ENCODE results near the gene C5orf47. TPM values are rescaled to one million over a fixed set of nuclear protein-coding genes. Genes with fewer than 3 reads are reported as not detected.

The C5orf47 gene
- total and polyA plus RNA-seq, 4 donors = 0.08 TPM; not detected in 3

DNA sequence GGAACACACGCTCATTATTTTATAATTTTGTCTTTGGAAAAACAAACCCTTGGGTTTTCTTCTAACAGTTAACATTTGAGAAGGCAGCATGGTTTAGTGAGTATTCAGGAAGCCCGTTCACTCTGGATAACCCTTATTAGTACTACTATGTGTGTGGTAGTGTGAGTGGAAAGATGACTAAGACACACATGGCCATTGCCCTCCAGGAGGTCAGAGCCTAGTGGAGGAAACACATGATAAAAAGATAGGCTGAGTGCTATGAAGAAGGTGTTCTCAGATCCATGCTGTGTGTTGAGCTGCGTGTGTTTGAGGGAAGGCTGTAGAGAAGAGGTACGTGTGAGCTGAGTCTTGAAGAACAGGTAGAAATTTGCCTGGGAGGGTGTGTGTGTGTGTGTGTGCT lies 8.4 kb downstream of the C5orf47 start (continued):
- TF ChIP-seq HNF4G (IDR thresholded peaks at IDR 0.05) (no peak), RAD21 (IDR thresholded peaks at IDR 0.05) (no peak), TAF1 (conservative IDR thresholded peaks at IDR 0.05) (no peak), GABPA (IDR thresholded peaks at IDR 0.05 in 1 of 2, conservative IDR thresholded peaks at IDR 0.05 in 1 of 2) (no peak), SP1 (IDR thresholded peaks at IDR 0.05) (no peak), JUND (IDR thresholded peaks at IDR 0.05) (no peak), FOXA2 (IDR thresholded peaks at IDR 0.05) (no peak)
- TF ChIP-seq, protein P1, sequence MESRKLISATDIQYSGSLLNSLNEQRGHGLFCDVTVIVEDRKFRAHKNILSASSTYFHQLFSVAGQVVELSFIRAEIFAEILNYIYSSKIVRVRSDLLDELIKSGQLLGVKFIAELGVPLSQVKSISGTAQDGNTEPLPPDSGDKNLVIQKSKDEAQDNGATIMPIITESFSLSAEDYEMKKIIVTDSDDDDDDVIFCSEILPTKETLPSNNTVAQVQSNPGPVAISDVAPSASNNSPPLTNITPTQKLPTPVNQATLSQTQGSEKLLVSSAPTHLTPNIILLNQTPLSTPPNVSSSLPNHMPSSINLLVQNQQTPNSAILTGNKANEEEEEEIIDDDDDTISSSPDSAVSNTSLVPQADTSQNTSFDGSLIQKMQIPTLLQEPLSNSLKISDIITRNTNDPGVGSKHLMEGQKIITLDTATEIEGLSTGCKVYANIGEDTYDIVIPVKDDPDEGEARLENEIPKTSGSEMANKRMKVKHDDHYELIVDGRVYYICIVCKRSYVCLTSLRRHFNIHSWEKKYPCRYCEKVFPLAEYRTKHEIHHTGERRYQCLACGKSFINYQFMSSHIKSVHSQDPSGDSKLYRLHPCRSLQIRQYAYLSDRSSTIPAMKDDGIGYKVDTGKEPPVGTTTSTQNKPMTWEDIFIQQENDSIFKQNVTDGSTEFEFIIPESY (IDR thresholded peaks at IDR 0.05) = no peak

DNA sequence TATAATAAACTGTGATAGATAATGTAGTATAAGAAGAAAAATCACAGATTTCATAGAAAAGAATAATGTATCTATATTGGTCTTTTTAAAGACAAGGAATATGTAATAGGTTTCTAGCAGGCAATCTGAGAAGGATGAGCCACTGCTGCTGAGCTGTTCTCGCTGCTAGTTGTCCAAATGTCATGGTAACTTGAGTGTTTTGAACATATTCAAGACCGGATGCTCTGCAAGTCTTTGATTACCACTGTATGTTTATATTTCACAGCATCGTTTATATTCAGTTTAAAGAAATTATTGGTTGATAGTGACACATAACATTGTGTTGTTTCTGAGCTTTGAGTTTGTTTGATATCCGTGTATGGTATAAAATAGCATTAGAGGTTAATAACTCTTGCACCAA lies 9.6 kb downstream of the C5orf47 start:
- H3K4me1 ChIP-seq (ENCODE audit: control insufficient read depth in 4 of 4, insufficient read depth in 4 of 4, low read length in 3 of 4) = no peaks in the 10 kb centered on the region
- TF ChIP-seq, protein P2, sequence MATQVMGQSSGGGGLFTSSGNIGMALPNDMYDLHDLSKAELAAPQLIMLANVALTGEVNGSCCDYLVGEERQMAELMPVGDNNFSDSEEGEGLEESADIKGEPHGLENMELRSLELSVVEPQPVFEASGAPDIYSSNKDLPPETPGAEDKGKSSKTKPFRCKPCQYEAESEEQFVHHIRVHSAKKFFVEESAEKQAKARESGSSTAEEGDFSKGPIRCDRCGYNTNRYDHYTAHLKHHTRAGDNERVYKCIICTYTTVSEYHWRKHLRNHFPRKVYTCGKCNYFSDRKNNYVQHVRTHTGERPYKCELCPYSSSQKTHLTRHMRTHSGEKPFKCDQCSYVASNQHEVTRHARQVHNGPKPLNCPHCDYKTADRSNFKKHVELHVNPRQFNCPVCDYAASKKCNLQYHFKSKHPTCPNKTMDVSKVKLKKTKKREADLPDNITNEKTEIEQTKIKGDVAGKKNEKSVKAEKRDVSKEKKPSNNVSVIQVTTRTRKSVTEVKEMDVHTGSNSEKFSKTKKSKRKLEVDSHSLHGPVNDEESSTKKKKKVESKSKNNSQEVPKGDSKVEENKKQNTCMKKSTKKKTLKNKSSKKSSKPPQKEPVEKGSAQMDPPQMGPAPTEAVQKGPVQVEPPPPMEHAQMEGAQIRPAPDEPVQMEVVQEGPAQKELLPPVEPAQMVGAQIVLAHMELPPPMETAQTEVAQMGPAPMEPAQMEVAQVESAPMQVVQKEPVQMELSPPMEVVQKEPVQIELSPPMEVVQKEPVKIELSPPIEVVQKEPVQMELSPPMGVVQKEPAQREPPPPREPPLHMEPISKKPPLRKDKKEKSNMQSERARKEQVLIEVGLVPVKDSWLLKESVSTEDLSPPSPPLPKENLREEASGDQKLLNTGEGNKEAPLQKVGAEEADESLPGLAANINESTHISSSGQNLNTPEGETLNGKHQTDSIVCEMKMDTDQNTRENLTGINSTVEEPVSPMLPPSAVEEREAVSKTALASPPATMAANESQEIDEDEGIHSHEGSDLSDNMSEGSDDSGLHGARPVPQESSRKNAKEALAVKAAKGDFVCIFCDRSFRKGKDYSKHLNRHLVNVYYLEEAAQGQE (IDR thresholded peaks at IDR 0.05) = no peak
- no peak for TF ChIP-seq FOXA1 (IDR thresholded peaks at IDR 0.05)
- no peak for TF ChIP-seq RAD21 (IDR thresholded peaks at IDR 0.05)
- no peak for TF ChIP-seq HNF4A (conservative IDR thresholded peaks at IDR 0.05)
- TF ChIP-seq HNF4G (IDR thresholded peaks at IDR 0.05) = no peak
- TF ChIP-seq, protein P3, sequence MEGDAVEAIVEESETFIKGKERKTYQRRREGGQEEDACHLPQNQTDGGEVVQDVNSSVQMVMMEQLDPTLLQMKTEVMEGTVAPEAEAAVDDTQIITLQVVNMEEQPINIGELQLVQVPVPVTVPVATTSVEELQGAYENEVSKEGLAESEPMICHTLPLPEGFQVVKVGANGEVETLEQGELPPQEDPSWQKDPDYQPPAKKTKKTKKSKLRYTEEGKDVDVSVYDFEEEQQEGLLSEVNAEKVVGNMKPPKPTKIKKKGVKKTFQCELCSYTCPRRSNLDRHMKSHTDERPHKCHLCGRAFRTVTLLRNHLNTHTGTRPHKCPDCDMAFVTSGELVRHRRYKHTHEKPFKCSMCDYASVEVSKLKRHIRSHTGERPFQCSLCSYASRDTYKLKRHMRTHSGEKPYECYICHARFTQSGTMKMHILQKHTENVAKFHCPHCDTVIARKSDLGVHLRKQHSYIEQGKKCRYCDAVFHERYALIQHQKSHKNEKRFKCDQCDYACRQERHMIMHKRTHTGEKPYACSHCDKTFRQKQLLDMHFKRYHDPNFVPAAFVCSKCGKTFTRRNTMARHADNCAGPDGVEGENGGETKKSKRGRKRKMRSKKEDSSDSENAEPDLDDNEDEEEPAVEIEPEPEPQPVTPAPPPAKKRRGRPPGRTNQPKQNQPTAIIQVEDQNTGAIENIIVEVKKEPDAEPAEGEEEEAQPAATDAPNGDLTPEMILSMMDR (IDR thresholded peaks at IDR 0.05; ENCODE audit: low read depth, low read length, missing input control) = no peak
- TF ChIP-seq RXRA (IDR thresholded peaks at IDR 0.05) = no peak
- TF ChIP-seq JUND (IDR thresholded peaks at IDR 0.05) = no peak
- TF ChIP-seq FOXA2 (IDR thresholded peaks at IDR 0.05) = no peak
- TF ChIP-seq SP1 (IDR thresholded peaks at IDR 0.05) = no peak
- H3K27ac ChIP-seq (ENCODE audit: low read depth in 1 of 2, low read length in 2 of 2) = no peak overlapping the region

DNA sequence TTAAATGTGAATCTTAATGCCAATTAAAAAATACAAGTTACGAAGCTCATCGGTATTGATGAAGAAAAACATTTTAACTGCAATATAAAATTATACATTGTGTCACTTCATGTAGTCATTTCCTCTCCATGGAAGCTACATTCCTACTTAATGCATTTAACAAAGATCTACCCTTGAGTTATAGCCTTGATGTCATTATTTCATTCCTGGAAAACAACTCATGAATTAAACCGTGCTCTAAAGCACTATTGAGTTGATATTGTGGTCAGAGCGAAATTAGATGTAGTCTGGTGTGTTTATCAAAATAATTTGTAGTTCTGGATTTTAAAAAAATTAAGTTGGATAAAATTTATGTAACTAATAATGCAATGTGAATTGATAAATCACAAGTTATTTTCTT lies 11.1 kb downstream of the C5orf47 start:
- no peaks in the 10 kb centered on the region for H3K36me3 ChIP-seq (ENCODE audit: control insufficient read depth in 4 of 4, insufficient read depth in 3 of 4, low read depth in 1 of 4, low read length in 3 of 4)

More for the DNA sequence above, 9.6 kb downstream of the C5orf47 start:
- no peaks in the 10 kb centered on the region for H3K36me3 ChIP-seq (ENCODE audit: control insufficient read depth in 4 of 4, insufficient read depth in 3 of 4, low read depth in 1 of 4, low read length in 3 of 4)
- no peak overlapping the region for H3K4me3 ChIP-seq (ENCODE audit: low read depth in 1 of 3, low read length in 3 of 3)
- no peaks in the 10 kb centered on the region for H3K9me3 ChIP-seq (ENCODE audit: control insufficient read depth in 4 of 4, low read length in 3 of 4)
- peaks cover 0 to 8% (median 1%) of the 10 kb centered on the region in 4 donors for H3K27me3 ChIP-seq (ENCODE audit: control insufficient read depth in 4 of 4, insufficient read depth in 4 of 4, low read length in 3 of 4)
- WGBS = 67% methylated on average over 4 of the region's 4 CpGs
- H3K9ac ChIP-seq (ENCODE audit: low read depth in 1 of 2, low read length in 2 of 2) = no peak overlapping the region
- DNase-seq (ENCODE audit: low spot score) = no peak

More for the DNA sequence above, 11.1 kb downstream of the C5orf47 start:
- WGBS = 92% methylated on average over 4 of the region's 4 CpGs
- no peak for DNase-seq (ENCODE audit: low spot score)
- Histone ChIP-seq H3K4me3 (ENCODE audit: low read depth in 1 of 3, low read length in 3 of 3) (no peak overlapping the region), H3K9me3 (ENCODE audit: control insufficient read depth in 4 of 4, low read length in 3 of 4) (no peaks in the 10 kb centered on the region), H3K27ac (ENCODE audit: low read depth in 1 of 2, low read length in 2 of 2) (no peak overlapping the region), H3K27me3 (ENCODE audit: control insufficient read depth in 4 of 4, insufficient read depth in 4 of 4, low read length in 3 of 4) (peaks cover 0 to 4% (median 0%) of the 10 kb centered on the region in 4 donors), H3K4me1 (ENCODE audit: control insufficient read depth in 4 of 4, insufficient read depth in 4 of 4, low read length in 3 of 4) (no peaks in the 10 kb centered on the region), H3K9ac (ENCODE audit: low read depth in 1 of 2, low read length in 2 of 2) (no peak overlapping the region)
- TF ChIP-seq, protein P4, sequence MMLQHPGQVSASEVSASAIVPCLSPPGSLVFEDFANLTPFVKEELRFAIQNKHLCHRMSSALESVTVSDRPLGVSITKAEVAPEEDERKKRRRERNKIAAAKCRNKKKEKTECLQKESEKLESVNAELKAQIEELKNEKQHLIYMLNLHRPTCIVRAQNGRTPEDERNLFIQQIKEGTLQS (IDR thresholded peaks at IDR 0.05) = no peak

Measured in liver (tissue), 9 donors.